BLaER1 (cell line): ENCODE results near the gene NSD2.
"Not testable (repeated sequence)": the region's sequence is repeated elsewhere in the genome, so short reads cannot be mapped to it uniquely, and the experiment has no call there.

Source experiments
- H3K27ac ChIP-seq: shearing (Covaris generic); formaldehyde crosslinking; 2 replicates; pipeline ENCODE4 v1.8.1; 2022
- H3K27me3 ChIP-seq: shearing (Covaris generic); formaldehyde crosslinking; 2 replicates; pipeline ENCODE4 v1.8.1; 2022
- H3K36me3 ChIP-seq: shearing (Covaris generic); formaldehyde crosslinking; 2 replicates; pipeline ENCODE4 v1.8.1; 2022
- H3K4me1 ChIP-seq: shearing (Covaris generic); formaldehyde crosslinking; 2 replicates; pipeline ENCODE4 v1.8.1; 2022
- H3K4me2 ChIP-seq: shearing (Covaris generic); formaldehyde crosslinking; 2 replicates; pipeline ENCODE4 v1.8.1; 2022
- H3K4me3 ChIP-seq: shearing (Covaris generic); formaldehyde crosslinking; 2 replicates; pipeline ENCODE4 v1.8.1; 2022
- H3K9ac ChIP-seq: shearing (Covaris generic); formaldehyde crosslinking; 2 replicates; pipeline ENCODE4 v1.8.1; 2022
- H3K9me3 ChIP-seq: shearing (Covaris generic); formaldehyde crosslinking; 2 replicates; pipeline ENCODE4 v1.8.1; 2022
- H4K20me1 ChIP-seq: shearing (Covaris generic); formaldehyde crosslinking; 2 replicates; pipeline ENCODE4 v1.8.1; 2022
- Cebpa-rat ChIP-seq: shearing (Covaris generic); IDR thresholded peaks from 2 replicates; pipeline ENCODE4 v1.8.1; 2022

Gene NSD2

GRCh38 chr4:1992468-1993168, 121.4 kb downstream of the NSD2 start:
- H3K27me3 ChIP-seq, result no peaks in the 10 kb centered on the region
- peaks cover 100% of the 10 kb centered on the region for H4K20me1 ChIP-seq

GRCh38 chr4:1993169-1993516, 122.0 kb downstream of the NSD2 start:
- H3K4me1 ChIP-seq, result no peaks in the 10 kb centered on the region
- H4K20me1 ChIP-seq, result peaks cover 100% of the 10 kb centered on the region
- peaks cover 95% of the 10 kb centered on the region for H3K36me3 ChIP-seq
- H3K4me2 ChIP-seq, result no peak overlapping the region
- no peak overlapping the region for H3K4me3 ChIP-seq
- H3K27me3 ChIP-seq, result no peaks in the 10 kb centered on the region
- no peak for TF ChIP-seq Cebpa-rat
- no peak overlapping the region for H3K27ac ChIP-seq
- H3K9me3 ChIP-seq, result peaks cover 25% of the 10 kb centered on the region
- no peak overlapping the region for H3K9ac ChIP-seq

More at GRCh38 chr4:1992468-1993168, 121.4 kb downstream of the NSD2 start:
- H3K4me2 ChIP-seq, result no peak overlapping the region
- no peak for TF ChIP-seq Cebpa-rat
- H3K9me3 ChIP-seq, result peaks cover 20% of the 10 kb centered on the region
- no peak overlapping the region for H3K4me3 ChIP-seq
- no peak overlapping the region for H3K9ac ChIP-seq
- H3K27ac ChIP-seq, result no peak overlapping the region
- H3K36me3 ChIP-seq, result peaks cover 95% of the 10 kb centered on the region
- no peaks in the 10 kb centered on the region for H3K4me1 ChIP-seq

- not testable (repeated sequence) for H3K4me3 ChIP-seq, H3K27me3 ChIP-seq, H3K9ac ChIP-seq, H3K4me2 ChIP-seq, H3K4me1 ChIP-seq, H3K27ac ChIP-seq
- peaks cover 33% of the 10 kb centered on the region for H3K9me3 ChIP-seq
- H4K20me1 ChIP-seq, result peaks cover 100% of the 10 kb centered on the region
- peaks cover 95% of the 10 kb centered on the region for H3K36me3 ChIP-seq
These were observed 122.7 kb downstream of the NSD2 start for GRCh38 chr4:1993718-1994516.

DNA sequence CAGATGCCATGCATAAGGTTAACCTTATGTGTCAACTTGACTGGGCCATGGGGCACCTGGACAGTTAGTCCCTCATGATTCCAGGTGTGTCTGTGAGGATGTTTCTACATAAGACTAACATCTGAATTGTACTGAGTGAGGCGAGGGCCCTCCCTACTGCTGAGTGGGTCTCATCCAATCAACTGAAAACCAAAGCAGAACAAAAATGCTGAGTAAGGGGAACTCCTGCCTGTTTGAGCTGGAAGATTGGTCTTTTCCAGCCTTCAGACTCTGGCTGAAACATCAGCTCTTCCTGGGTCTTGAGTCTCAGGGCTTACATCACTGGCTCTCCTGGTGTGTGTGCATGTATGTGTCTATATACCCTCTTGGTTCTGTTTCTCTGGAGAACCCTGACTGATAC, 123.7 kb downstream of the NSD2 start:
- H4K20me1 ChIP-seq, result peaks cover 100% of the 10 kb centered on the region
- H3K4me1 ChIP-seq, result no peaks in the 10 kb centered on the region
- no peak overlapping the region for H3K4me3 ChIP-seq
- no peak overlapping the region for H3K9ac ChIP-seq
- H3K9me3 ChIP-seq, result peaks cover 43% of the 10 kb centered on the region
- TF ChIP-seq Cebpa-rat, result no peak
- no peaks in the 10 kb centered on the region for H3K27me3 ChIP-seq
- H3K36me3 ChIP-seq, result peaks cover 95% of the 10 kb centered on the region
- H3K27ac ChIP-seq, result no peak overlapping the region
- H3K4me2 ChIP-seq, result no peak overlapping the region

DNA sequence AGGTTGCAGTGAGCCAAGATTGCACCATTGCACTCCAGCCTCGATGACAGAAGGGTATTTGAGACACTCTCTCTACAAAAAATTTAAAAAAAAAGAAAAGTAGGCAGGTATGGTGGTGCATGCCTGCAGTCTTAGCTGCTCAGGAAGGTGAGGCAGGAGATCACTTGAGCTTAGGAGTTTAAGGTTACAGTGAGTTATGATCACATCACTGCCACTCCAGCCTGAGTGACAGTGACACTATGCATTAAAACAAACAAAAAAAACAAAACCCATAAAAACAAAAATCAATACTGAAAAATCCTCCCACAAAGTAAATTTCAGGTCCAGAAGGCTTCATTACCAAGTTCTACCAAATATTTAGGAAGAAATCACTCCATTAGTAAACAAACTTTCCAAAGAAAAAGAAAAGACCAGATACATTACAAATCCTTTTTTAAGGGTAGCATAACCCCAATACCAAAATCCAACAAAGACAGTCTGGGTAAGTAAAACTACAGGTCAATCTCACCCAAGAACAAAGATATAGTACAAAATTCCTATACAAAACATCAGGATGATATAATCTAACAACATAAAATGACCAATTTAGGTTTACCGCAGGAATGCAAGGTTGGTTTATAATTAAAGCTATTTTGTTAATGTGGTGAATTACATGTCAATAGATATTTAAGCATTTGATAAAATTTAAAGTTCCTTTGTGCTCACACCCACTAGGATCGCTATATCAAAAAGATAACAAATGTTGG, 125.8 kb downstream of the NSD2 start:
- no peak overlapping the region for H3K27ac ChIP-seq
- peaks cover 97% of the 10 kb centered on the region for H4K20me1 ChIP-seq
- H3K9me3 ChIP-seq, result peaks cover 63% of the 10 kb centered on the region
- no peaks in the 10 kb centered on the region for H3K4me1 ChIP-seq
- no peak overlapping the region for H3K9ac ChIP-seq
- peaks cover 95% of the 10 kb centered on the region for H3K36me3 ChIP-seq
- no peak overlapping the region for H3K4me2 ChIP-seq
- no peak for TF ChIP-seq Cebpa-rat
- no peaks in the 10 kb centered on the region for H3K27me3 ChIP-seq
- no peak overlapping the region for H3K4me3 ChIP-seq

DNA sequence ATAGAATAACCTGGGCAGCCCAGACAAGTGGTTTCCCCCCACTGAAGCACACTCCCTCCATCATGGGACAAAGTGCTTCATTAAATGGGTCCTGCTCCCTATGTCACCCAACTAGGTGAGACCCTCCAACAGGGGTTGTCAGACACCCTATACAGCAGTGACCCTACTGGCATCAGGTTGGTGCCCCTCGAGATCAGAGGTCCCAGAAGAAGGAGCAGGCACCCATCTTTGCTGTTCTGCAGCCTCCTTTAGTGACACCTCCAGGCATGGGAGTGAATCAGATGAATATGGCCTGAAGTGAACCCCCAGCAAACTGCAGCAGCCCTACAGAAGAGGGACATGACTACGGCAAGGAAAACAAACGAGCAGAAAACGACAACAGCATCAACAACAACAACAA, 126.5 kb downstream of the NSD2 start:
- H3K4me1 ChIP-seq, result no peaks in the 10 kb centered on the region
- H3K4me3 ChIP-seq, result no peak overlapping the region
- no peak overlapping the region for H3K27ac ChIP-seq
- H3K36me3 ChIP-seq, result peaks cover 95% of the 10 kb centered on the region
- H3K4me2 ChIP-seq, result no peak overlapping the region
- peaks cover 68% of the 10 kb centered on the region for H3K9me3 ChIP-seq
- H4K20me1 ChIP-seq, result peaks cover 97% of the 10 kb centered on the region
- no peaks in the 10 kb centered on the region for H3K27me3 ChIP-seq
- H3K9ac ChIP-seq, result no peak overlapping the region
- TF ChIP-seq Cebpa-rat, result no peak

- no peak for TF ChIP-seq Cebpa-rat
- peaks cover 97% of the 10 kb centered on the region for H4K20me1 ChIP-seq
- H3K27ac ChIP-seq, result no peak overlapping the region
- no peak overlapping the region for H3K9ac ChIP-seq
- H3K9me3 ChIP-seq, result peaks cover 68% of the 10 kb centered on the region
- no peak overlapping the region for H3K4me2 ChIP-seq
- peaks cover 95% of the 10 kb centered on the region for H3K36me3 ChIP-seq
- no peaks in the 10 kb centered on the region for H3K27me3 ChIP-seq
- H3K4me3 ChIP-seq, result no peak overlapping the region
- no peaks in the 10 kb centered on the region for H3K4me1 ChIP-seq
These were observed 127.1 kb downstream of the NSD2 start for GRCh38 chr4:1998296-1998695.

DNA sequence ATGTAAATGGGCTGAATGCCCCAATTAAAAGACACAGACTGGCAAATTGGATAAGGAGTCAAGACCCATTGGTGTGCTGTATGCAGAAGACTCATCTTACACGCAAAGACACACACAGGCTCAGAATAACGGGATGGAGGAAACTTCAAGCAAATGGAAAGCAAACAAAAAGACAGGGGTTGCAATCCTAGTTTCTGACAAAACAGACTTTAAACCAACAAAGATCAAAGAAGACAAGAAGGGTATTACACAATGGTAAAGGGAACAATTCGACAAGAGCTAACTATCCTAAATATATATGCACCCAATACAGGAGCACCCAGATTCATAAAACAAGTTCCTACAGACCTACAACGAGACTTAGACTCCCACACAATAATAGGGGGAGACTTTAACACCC, 128.1 kb downstream of the NSD2 start:
- H4K20me1 ChIP-seq, result peaks cover 97% of the 10 kb centered on the region
- peaks cover 68% of the 10 kb centered on the region for H3K9me3 ChIP-seq
- peaks cover 96% of the 10 kb centered on the region for H3K36me3 ChIP-seq
- H3K27me3 ChIP-seq, H3K4me1 ChIP-seq, H3K9ac ChIP-seq, H3K4me3 ChIP-seq, H3K27ac ChIP-seq, H3K4me2 ChIP-seq: not testable (repeated sequence)

- peaks cover 94% of the 10 kb centered on the region for H4K20me1 ChIP-seq
- peaks cover 90% of the 10 kb centered on the region for H3K36me3 ChIP-seq
- H3K4me1 ChIP-seq, result peaks cover 22% of the 10 kb centered on the region
- not testable (repeated sequence) for H3K4me2 ChIP-seq, H3K4me3 ChIP-seq, H3K27ac ChIP-seq, H3K27me3 ChIP-seq, H3K9ac ChIP-seq
- H3K9me3 ChIP-seq, result peaks cover 41% of the 10 kb centered on the region
These were observed 132.2 kb downstream of the NSD2 start for GRCh38 chr4:2003361-2003760.

- peaks cover 11% of the 10 kb centered on the region for H3K9me3 ChIP-seq
- H3K27me3 ChIP-seq, result no peaks in the 10 kb centered on the region
- peaks cover 67% of the 10 kb centered on the region for H4K20me1 ChIP-seq
- no peak for TF ChIP-seq Cebpa-rat
- H3K36me3 ChIP-seq, result peaks cover 60% of the 10 kb centered on the region
- no peak overlapping the region for H3K9ac ChIP-seq
- peaks cover 33% of the 10 kb centered on the region for H3K4me1 ChIP-seq
- no peak overlapping the region for H3K27ac ChIP-seq
- H3K4me3 ChIP-seq, result no peak overlapping the region
- H3K4me2 ChIP-seq, result peak overlapping the region; percentile 85
These were observed 135.2 kb downstream of the NSD2 start for GRCh38 chr4:2006367-2006766.
